ENCODE results near the gene KRTAP12-3. TPM values are rescaled to one million over a fixed set of nuclear protein-coding genes. Genes with fewer than 3 reads are reported as not detected.

Gene KRTAP12-3
- total RNA-seq, 1 donor from 2014 or later = not detected

GRCh38 chr21:44619886-44620285 lies 37.8 kb upstream of the KRTAP12-3 start:
- Histone ChIP-seq H3K79me2 (ENCODE audit: insufficient read depth, low read length) (no peaks in the 10 kb centered on the region), H4K20me1 (ENCODE audit: insufficient read depth, low read length) (no peaks in the 10 kb centered on the region), H3K4me3 (ENCODE audit: insufficient read depth, low read depth, low read length) (no peak overlapping the region), H3K9me3 (ENCODE audit: insufficient read depth, low read depth, low read length) (peaks cover 4% of the 10 kb centered on the region), H3K27ac (ENCODE audit: low read depth, low read length) (no peak overlapping the region), H2AFZ (ENCODE audit: low read depth, low read length) (no peak overlapping the region), H3K36me3 (ENCODE audit: insufficient read depth, low read length) (no peaks in the 10 kb centered on the region), H3K9ac (ENCODE audit: low read length) (no peak overlapping the region), H3K4me1 (ENCODE audit: insufficient read depth, low read length) (no peaks in the 10 kb centered on the region), H3K27me3 (ENCODE audit: insufficient read depth, low read length) (no peaks in the 10 kb centered on the region), H3K4me2 (ENCODE audit: low read length) (no peak overlapping the region)
- no peak for DNase-seq (ENCODE audit: low read depth)
- Mint-ChIP-seq H3K9me3 (ENCODE audit: unreplicated experiment) (peaks cover 41% of the 10 kb centered on the region), H3K27me3 (ENCODE audit: low read depth, unreplicated experiment) (peaks cover 10% of the 10 kb centered on the region), H3K4me3 (ENCODE audit: unreplicated experiment) (no peak overlapping the region), H3K4me1 (ENCODE audit: low read depth, unreplicated experiment) (no peaks in the 10 kb centered on the region), H3K27ac (ENCODE audit: unreplicated experiment) (no peak overlapping the region), H3K36me3 (ENCODE audit: low read depth, unreplicated experiment) (no peaks in the 10 kb centered on the region)
- no peak for FAIRE-seq
- TF ChIP-seq EZH2 (IDR thresholded peaks at IDR 0.05; ENCODE audit: insufficient read depth, low read length) (no peak), CTCF (IDR thresholded peaks at IDR 0.05; ENCODE audit: insufficient read depth, low read depth, low read length) (no peak)

- H2AFZ ChIP-seq (ENCODE audit: low read depth, low read length) = no peak overlapping the region
- no peaks in the 10 kb centered on the region for H3K4me1 Mint-ChIP-seq (ENCODE audit: low read depth, unreplicated experiment)
- H3K79me2 ChIP-seq (ENCODE audit: insufficient read depth, low read length) = no peaks in the 10 kb centered on the region
- no peaks in the 10 kb centered on the region for H3K27me3 ChIP-seq (ENCODE audit: insufficient read depth, low read length)
- FAIRE-seq = no peak
- H3K36me3 ChIP-seq (ENCODE audit: insufficient read depth, low read length) = no peaks in the 10 kb centered on the region
- TF ChIP-seq CTCF (IDR thresholded peaks at IDR 0.05; ENCODE audit: insufficient read depth, low read depth, low read length) (no peak), EZH2 (IDR thresholded peaks at IDR 0.05; ENCODE audit: insufficient read depth, low read length) (no peak)
- H3K9me3 Mint-ChIP-seq (ENCODE audit: unreplicated experiment) = peaks cover 40% of the 10 kb centered on the region
- no peak overlapping the region for H3K4me3 Mint-ChIP-seq (ENCODE audit: unreplicated experiment)
- H3K9ac ChIP-seq (ENCODE audit: low read length) = no peak overlapping the region
- H3K4me1 ChIP-seq (ENCODE audit: insufficient read depth, low read length) = no peaks in the 10 kb centered on the region
- H3K4me2 ChIP-seq (ENCODE audit: low read length) = no peak overlapping the region
- H3K9me3 ChIP-seq (ENCODE audit: insufficient read depth, low read depth, low read length) = peaks cover 4% of the 10 kb centered on the region
- no peak overlapping the region for H3K27ac ChIP-seq (ENCODE audit: low read depth, low read length)
- H3K27me3 Mint-ChIP-seq (ENCODE audit: low read depth, unreplicated experiment) = peaks cover 4% of the 10 kb centered on the region
- no peaks in the 10 kb centered on the region for H3K36me3 Mint-ChIP-seq (ENCODE audit: low read depth, unreplicated experiment)
- no peak for DNase-seq (ENCODE audit: low read depth)
- no peak overlapping the region for H3K4me3 ChIP-seq (ENCODE audit: insufficient read depth, low read depth, low read length)
- H4K20me1 ChIP-seq (ENCODE audit: insufficient read depth, low read length) = no peaks in the 10 kb centered on the region
- H3K27ac Mint-ChIP-seq (ENCODE audit: unreplicated experiment) = no peak overlapping the region
Measured at GRCh38 chr21:44623575-44623974, 34.2 kb upstream of the KRTAP12-3 start.

- no peaks in the 10 kb centered on the region for H3K79me2 ChIP-seq (ENCODE audit: insufficient read depth, low read length)
- Mint-ChIP-seq H3K9me3 (ENCODE audit: unreplicated experiment) (peaks cover 30% of the 10 kb centered on the region), H3K27me3 (ENCODE audit: low read depth, unreplicated experiment) (peaks cover 4% of the 10 kb centered on the region), H3K27ac (ENCODE audit: unreplicated experiment) (no peak overlapping the region), H3K36me3 (ENCODE audit: low read depth, unreplicated experiment) (no peaks in the 10 kb centered on the region), H3K4me3 (ENCODE audit: unreplicated experiment) (no peak overlapping the region), H3K4me1 (ENCODE audit: low read depth, unreplicated experiment) (no peaks in the 10 kb centered on the region)
- no peak overlapping the region for H3K27ac ChIP-seq (ENCODE audit: low read depth, low read length)
- TF ChIP-seq EZH2 (IDR thresholded peaks at IDR 0.05; ENCODE audit: insufficient read depth, low read length) (no peak), CTCF (IDR thresholded peaks at IDR 0.05; ENCODE audit: insufficient read depth, low read depth, low read length) (no peak)
- peaks cover 8% of the 10 kb centered on the region for H3K9me3 ChIP-seq (ENCODE audit: insufficient read depth, low read depth, low read length)
- no peak overlapping the region for H3K4me3 ChIP-seq (ENCODE audit: insufficient read depth, low read depth, low read length)
- no peak overlapping the region for H3K4me2 ChIP-seq (ENCODE audit: low read length)
- H3K9ac ChIP-seq (ENCODE audit: low read length) = no peak overlapping the region
- DNase-seq (ENCODE audit: low read depth) = no peak
- H3K27me3 ChIP-seq (ENCODE audit: insufficient read depth, low read length) = no peaks in the 10 kb centered on the region
- no peaks in the 10 kb centered on the region for H3K36me3 ChIP-seq (ENCODE audit: insufficient read depth, low read length)
- no peak overlapping the region for H2AFZ ChIP-seq (ENCODE audit: low read depth, low read length)
- H4K20me1 ChIP-seq (ENCODE audit: insufficient read depth, low read length) = no peaks in the 10 kb centered on the region
- no peak for FAIRE-seq
- no peaks in the 10 kb centered on the region for H3K4me1 ChIP-seq (ENCODE audit: insufficient read depth, low read length)
Measured at GRCh38 chr21:44625756-44626155, 32.0 kb upstream of the KRTAP12-3 start.

Measured in astrocyte (in vitro differentiated cells and primary cell).